Panc1 (cell line): ENCODE measurements around the gene SH3TC2. TPM values are rescaled to one million over a fixed set of nuclear protein-coding genes. Genes with fewer than 3 reads are reported as not detected.

Experiments
- ATAC-seq: fragments of 200-7000 bp; cut with Tn5 transposase; 2 replicates; pipeline ENCODE4 v1.9.1; 2020; ENCODE audit warnings: mild to moderate bottlenecking, moderate library complexity
- BruUV-seq: library from RNA; stranded (reverse); fragments of 400-500 nt; replicated peaks from 2 replicates; lab custom pipeline; 2021; lab: Mats Ljungman, UMichigan
- CTCF ChIA-PET: fragments of 300-600 bp; sonication (Branson Sonifier 250); formaldehyde crosslinking; loops from one replicate; lab custom pipeline; 2022; ENCODE audit warnings: antibody characterized with exemption; lab: Charles Lee
- POLR2A ChIA-PET: fragments of 300-600 bp; sonication (Branson Sonifier 250); formaldehyde crosslinking; loops from one replicate; lab custom pipeline; 2022; ENCODE audit warnings: antibody characterized with exemption; lab: Charles Lee
- DNase-seq: peaks from one replicate; pipeline ENCODE4 v3.0.0-alpha.2; 2010; ENCODE audit warnings: low read depth, low spot score
- H3K27ac ChIP-seq: 2 replicates; pipeline ENCODE4 v1.5.1; 2011; ENCODE audit warnings: mild to moderate bottlenecking, low read length, inconsistent platforms
- H3K27me3 ChIP-seq: fragments of 200-500 bp; sonication (Bioruptor generic); 2 replicates; pipeline ENCODE4 v1.6.0; 2014; ENCODE audit warnings: low read length, inconsistent platforms; ENCODE audit not compliant: control insufficient read depth, insufficient read depth
- H3K36me3 ChIP-seq: fragments of 200-500 bp; sonication (Bioruptor generic); 2 replicates; pipeline ENCODE4 v1.5.1; 2014; ENCODE audit warnings: inconsistent platforms, mild to moderate bottlenecking, low read length, moderate library complexity; ENCODE audit not compliant: control insufficient read depth, insufficient read depth
- H3K4me1 ChIP-seq: 2 replicates; pipeline ENCODE4 v1.5.1; 2011; ENCODE audit warnings: inconsistent platforms, mild to moderate bottlenecking, low read length, moderate library complexity; ENCODE audit not compliant: control insufficient read depth, insufficient read depth
- H3K4me3 ChIP-seq, 2 experiments: 2 replicates each; pipeline ENCODE4 v1.5.1; 2011 to 2012; ENCODE audit warnings: low read depth in 2 of 2, low read length in 2 of 2, mild to moderate bottlenecking in 2 of 2, inconsistent platforms in 1 of 2, moderate library complexity in 1 of 2
- H3K9me3 ChIP-seq: fragments of 200-500 bp; sonication (Bioruptor generic); 2 replicates; pipeline ENCODE4 v1.5.1; 2014; ENCODE audit warnings: low read depth, mild to moderate bottlenecking, inconsistent platforms, low read length, moderate library complexity; ENCODE audit not compliant: control insufficient read depth, insufficient read depth
- CTCF ChIP-seq: fragments of 450-650 bp; IDR thresholded peaks from 2 replicates; pipeline ENCODE4 v1.5.1; 2017; ENCODE audit warnings: mild to moderate bottlenecking
- POLR2AphosphoS5 ChIP-seq: IDR thresholded peaks from 2 replicates; pipeline ENCODE4 v1.6.1; 2012; ENCODE audit warnings: mild to moderate bottlenecking, low read depth, low read length, moderate library complexity
- REST ChIP-seq, 2 experiments: IDR thresholded peaks; 2 replicates each; pipeline ENCODE4 v1.6.1; 2011 to 2012; ENCODE audit warnings: low read depth in 2 of 2, control low read depth in 1 of 2, low read length in 1 of 2, mild to moderate bottlenecking in 1 of 2, moderate library complexity in 1 of 2; ENCODE audit not compliant: insufficient read depth in 1 of 2
- SIN3A ChIP-seq: IDR thresholded peaks from 2 replicates; pipeline ENCODE4 v1.6.1; 2012; ENCODE audit warnings: low read depth, mild to moderate bottlenecking, low read length, moderate library complexity, borderline replicate concordance; ENCODE audit not compliant: insufficient read depth
- TCF7L2 ChIP-seq: IDR thresholded peaks from 2 replicates; pipeline ENCODE4 v1.6.1; 2011; ENCODE audit warnings: mild to moderate bottlenecking, low read depth, low read length, inconsistent platforms
- in situ Hi-C: cut with HindIII; loops from 2 replicates; pipeline ENCODE4 v1.10.0; 2016; ENCODE audit warnings: low sequenced_read_pairs, low pct_unique_long_range_greater_than_20kb
- intact Hi-C: fragments of 100-400 bp; cut with micrococcal nuclease; formaldehyde crosslinking; loops from one replicate; pipeline ENCODE4 v1.10.0; 2022; ENCODE audit not compliant: unreplicated experiment
- total RNA-seq: library from RNA; stranded (reverse); gene quantifications from one replicate; pipeline ENCODE4 v1.2.1, GENCODE V29; 2021; ENCODE audit not compliant: unreplicated experiment

Gene SH3TC2
- total RNA-seq, 1 experiment from 2014 or later: 0.33 TPM

GRCh38 chr5:149022200-149022599, 40.7 kb downstream of the SH3TC2 start:
- Histone ChIP-seq H3K36me3 (no peaks in the 10 kb centered on the region), H3K27ac (no peak overlapping the region), H3K9me3 (no peaks in the 10 kb centered on the region), H3K27me3 (no peaks in the 10 kb centered on the region), H3K4me3 (no peak overlapping the region), H3K4me1 (no peaks in the 10 kb centered on the region)
- CTCF ChIA-PET: no interaction called here
- in situ Hi-C loops (no loop called here), intact Hi-C loops (no loop called here)
- BruUV-seq: no TSS peak
- ATAC-seq: no peak
- POLR2A ChIA-PET: no interaction called here
- no peak for DNase-seq
- TF ChIP-seq SIN3A: no peak
- TF ChIP-seq CTCF: no peak
- no peak for TF ChIP-seq REST (IDR thresholded peaks at IDR 0.05; ENCODE audit: insufficient read depth in 1 of 2, low read depth in 2 of 2, low read length in 1 of 2)
- TF ChIP-seq POLR2AphosphoS5: no peak
- no peak for TF ChIP-seq TCF7L2

- DNase-seq: no peak
These were observed 43.2 kb downstream of the SH3TC2 start for GRCh38 chr5:149019679-149020078.

More at GRCh38 chr5:149019679-149020078, 43.2 kb downstream of the SH3TC2 start:
- Histone ChIP-seq H3K4me3 (no peak overlapping the region), H3K9me3 (no peaks in the 10 kb centered on the region), H3K27me3 (no peaks in the 10 kb centered on the region), H3K4me1 (no peaks in the 10 kb centered on the region), H3K36me3 (no peaks in the 10 kb centered on the region), H3K27ac (no peak overlapping the region)
- intact Hi-C loops: no loop called here
- BruUV-seq: no TSS peak
- TF ChIP-seq CTCF (no peak), POLR2AphosphoS5 (no peak), REST (IDR thresholded peaks at IDR 0.05; ENCODE audit: insufficient read depth in 1 of 2, low read depth in 2 of 2, low read length in 1 of 2) (no peak), SIN3A (no peak), TCF7L2 (no peak)
- ChIA-PET POLR2A (no interaction called here), CTCF (interaction anchor here (0.9 kb wide), 1 partner anchor 323 kb away, joined by 3 read pairs; no protein-coding TSS in a partner anchor)
- in situ Hi-C loops: no loop called here
- no peak for ATAC-seq
